ENCODE results near the gene SACS.

DNA sequence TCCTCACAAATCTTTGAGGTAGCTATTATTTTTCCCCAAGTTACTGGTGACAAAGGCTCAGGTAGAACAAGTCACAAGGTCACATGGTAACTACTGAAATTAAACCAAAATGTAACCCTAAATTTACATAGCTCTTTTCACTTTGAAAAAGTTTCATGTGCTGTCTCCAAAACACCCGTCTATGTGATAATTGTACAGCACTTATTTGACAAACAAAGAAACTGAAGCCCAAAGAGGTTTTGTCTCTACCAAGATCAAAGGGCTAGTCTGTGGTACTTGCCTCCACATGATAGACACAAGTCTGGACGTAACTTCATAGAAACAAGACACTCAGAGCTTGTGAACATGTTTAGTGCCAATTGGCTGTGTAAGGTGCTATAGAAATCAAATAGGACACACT lies 108.3 kb downstream of the SACS start:
- no peak for TF ChIP-seq POLR2AphosphoS5 (IDR thresholded peaks at IDR 0.05; ENCODE audit: low read depth, low read length)
- TF ChIP-seq, protein P1, sequence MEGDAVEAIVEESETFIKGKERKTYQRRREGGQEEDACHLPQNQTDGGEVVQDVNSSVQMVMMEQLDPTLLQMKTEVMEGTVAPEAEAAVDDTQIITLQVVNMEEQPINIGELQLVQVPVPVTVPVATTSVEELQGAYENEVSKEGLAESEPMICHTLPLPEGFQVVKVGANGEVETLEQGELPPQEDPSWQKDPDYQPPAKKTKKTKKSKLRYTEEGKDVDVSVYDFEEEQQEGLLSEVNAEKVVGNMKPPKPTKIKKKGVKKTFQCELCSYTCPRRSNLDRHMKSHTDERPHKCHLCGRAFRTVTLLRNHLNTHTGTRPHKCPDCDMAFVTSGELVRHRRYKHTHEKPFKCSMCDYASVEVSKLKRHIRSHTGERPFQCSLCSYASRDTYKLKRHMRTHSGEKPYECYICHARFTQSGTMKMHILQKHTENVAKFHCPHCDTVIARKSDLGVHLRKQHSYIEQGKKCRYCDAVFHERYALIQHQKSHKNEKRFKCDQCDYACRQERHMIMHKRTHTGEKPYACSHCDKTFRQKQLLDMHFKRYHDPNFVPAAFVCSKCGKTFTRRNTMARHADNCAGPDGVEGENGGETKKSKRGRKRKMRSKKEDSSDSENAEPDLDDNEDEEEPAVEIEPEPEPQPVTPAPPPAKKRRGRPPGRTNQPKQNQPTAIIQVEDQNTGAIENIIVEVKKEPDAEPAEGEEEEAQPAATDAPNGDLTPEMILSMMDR (IDR thresholded peaks at IDR 0.05), result no peak

Data from Panc1 (cell line).